Activated naive CD8-positive, alpha-beta T cell (primary cell): Measurements from ENCODE around the gene ZNF718.
"Not testable (repeated sequence)": the region's sequence is repeated elsewhere in the genome, so short reads cannot be mapped to it uniquely, and the experiment has no call there.

Experiments used
- H3K27ac Mint-ChIP-seq: one replicate; pipeline ENCODE4 v1.8.0; 2021; ENCODE audit warnings: mixed read lengths
- H3K27me3 Mint-ChIP-seq: one replicate; pipeline ENCODE4 v1.8.0; 2021; ENCODE audit warnings: mixed read lengths
- H3K36me3 Mint-ChIP-seq: one replicate; pipeline ENCODE4 v1.8.0; 2021; ENCODE audit warnings: mixed read lengths
- H3K4me1 Mint-ChIP-seq: one replicate; pipeline ENCODE4 v1.8.0; 2021; ENCODE audit warnings: low read depth, mixed read lengths
- H3K4me3 Mint-ChIP-seq: one replicate; pipeline ENCODE4 v1.8.0; 2021; ENCODE audit warnings: mild to moderate bottlenecking, mixed read lengths
- H3K9me3 Mint-ChIP-seq: one replicate; pipeline ENCODE4 v1.8.0; 2021; ENCODE audit warnings: low read depth, mixed read lengths

Gene ZNF718

GRCh38 chr4:124275-125081 lies at the start of gene ZNF718:
Gene ZNF718, plus strand, starts transcription at chr4:124501. Its CDS starts 170 bp downstream, at chr4:124671.
- peak within 1 kb of the TSS; percentile 99 for H3K4me3 Mint-ChIP-seq
- peaks cover 13% of the 10 kb centered on the region for H3K36me3 Mint-ChIP-seq
- H3K9me3 Mint-ChIP-seq = peaks cover 3% of the 10 kb centered on the region
- no peaks in the 10 kb centered on the region for H3K27me3 Mint-ChIP-seq
- peaks cover 36% of the 10 kb centered on the region for H3K4me1 Mint-ChIP-seq
- H3K27ac Mint-ChIP-seq = peak within 1 kb of the TSS; percentile 100

- no peak overlapping the region for H3K27ac Mint-ChIP-seq
- H3K9me3 Mint-ChIP-seq = peaks cover 52% of the 10 kb centered on the region
Measured at GRCh38 chr4:85951-86350, 38.4 kb upstream of the ZNF718 start.

GRCh38 chr4:86559-87324 lies 37.6 kb upstream of the ZNF718 start:
- H3K4me1 Mint-ChIP-seq, H3K27me3 Mint-ChIP-seq, H3K27ac Mint-ChIP-seq, H3K4me3 Mint-ChIP-seq: not testable (repeated sequence)
- Mint-ChIP-seq H3K9me3 (peaks cover 51% of the 10 kb centered on the region), H3K36me3 (peaks cover 28% of the 10 kb centered on the region)

More at GRCh38 chr4:85951-86350, 38.4 kb upstream of the ZNF718 start:
- H3K4me3 Mint-ChIP-seq = no peak overlapping the region
- H3K36me3 Mint-ChIP-seq = peaks cover 26% of the 10 kb centered on the region
- no peaks in the 10 kb centered on the region for H3K27me3 Mint-ChIP-seq
- no peaks in the 10 kb centered on the region for H3K4me1 Mint-ChIP-seq

- H3K27me3 Mint-ChIP-seq = no peaks in the 10 kb centered on the region
- H3K4me3 Mint-ChIP-seq = no peak overlapping the region
- no peak overlapping the region for H3K27ac Mint-ChIP-seq
- H3K36me3 Mint-ChIP-seq = peaks cover 27% of the 10 kb centered on the region
- H3K4me1 Mint-ChIP-seq = no peaks in the 10 kb centered on the region
- H3K9me3 Mint-ChIP-seq = peaks cover 27% of the 10 kb centered on the region
Measured at GRCh38 chr4:98386-98785, 25.9 kb upstream of the ZNF718 start.

GRCh38 chr4:99863-100262 lies 24.4 kb upstream of the ZNF718 start:
- H3K27me3 Mint-ChIP-seq = peaks cover 3% of the 10 kb centered on the region
- no peaks in the 10 kb centered on the region for H3K4me1 Mint-ChIP-seq
- peaks cover 18% of the 10 kb centered on the region for H3K9me3 Mint-ChIP-seq
- peaks cover 20% of the 10 kb centered on the region for H3K36me3 Mint-ChIP-seq
- no peak overlapping the region for H3K27ac Mint-ChIP-seq
- H3K4me3 Mint-ChIP-seq = no peak overlapping the region

- H3K4me1 Mint-ChIP-seq = peaks cover 2% of the 10 kb centered on the region
- H3K9me3 Mint-ChIP-seq = peaks cover 31% of the 10 kb centered on the region
- H3K4me3 Mint-ChIP-seq = no peak overlapping the region
- peaks cover 41% of the 10 kb centered on the region for H3K27me3 Mint-ChIP-seq
- peaks cover 39% of the 10 kb centered on the region for H3K36me3 Mint-ChIP-seq
- no peak overlapping the region for H3K27ac Mint-ChIP-seq
Measured at GRCh38 chr4:107083-107443, 17.2 kb upstream of the ZNF718 start.

- Mint-ChIP-seq H3K4me1 (peaks cover 2% of the 10 kb centered on the region), H3K4me3 (peak overlapping the region; percentile 48), H3K36me3 (peaks cover 35% of the 10 kb centered on the region), H3K9me3 (peaks cover 28% of the 10 kb centered on the region), H3K27ac (no peak overlapping the region), H3K27me3 (peaks cover 41% of the 10 kb centered on the region)
Measured at GRCh38 chr4:107444-108429, 16.6 kb upstream of the ZNF718 start.

- Mint-ChIP-seq H3K27me3 (peaks cover 21% of the 10 kb centered on the region), H3K4me1 (peaks cover 2% of the 10 kb centered on the region), H3K36me3 (peaks cover 28% of the 10 kb centered on the region), H3K9me3 (peaks cover 16% of the 10 kb centered on the region), H3K27ac (no peak overlapping the region), H3K4me3 (no peak overlapping the region)
Measured at GRCh38 chr4:112771-113170, 11.5 kb upstream of the ZNF718 start.

- Mint-ChIP-seq H3K4me1 (no peaks in the 10 kb centered on the region), H3K4me3 (no peak overlapping the region), H3K27ac (no peak overlapping the region), H3K36me3 (peaks cover 21% of the 10 kb centered on the region), H3K27me3 (peaks cover 13% of the 10 kb centered on the region), H3K9me3 (peaks cover 16% of the 10 kb centered on the region)
Measured at GRCh38 chr4:113732-114131, 10.6 kb upstream of the ZNF718 start.

- Mint-ChIP-seq H3K27me3 (peaks cover 8% of the 10 kb centered on the region), H3K36me3 (peaks cover 19% of the 10 kb centered on the region), H3K27ac (no peak overlapping the region), H3K4me1 (no peaks in the 10 kb centered on the region), H3K4me3 (no peak overlapping the region), H3K9me3 (peaks cover 16% of the 10 kb centered on the region)
Measured at GRCh38 chr4:114149-114548, 10.2 kb upstream of the ZNF718 start.

- Mint-ChIP-seq H3K9me3 (peaks cover 15% of the 10 kb centered on the region), H3K4me1 (peaks cover 15% of the 10 kb centered on the region), H3K27me3 (no peaks in the 10 kb centered on the region), H3K4me3 (no peak overlapping the region), H3K36me3 (peaks cover 20% of the 10 kb centered on the region), H3K27ac (no peak overlapping the region)
Measured at GRCh38 chr4:116499-116898, 7.8 kb upstream of the ZNF718 start.

GRCh38 chr4:120616-121015 lies 3.7 kb upstream of the ZNF718 start:
- H3K4me1 Mint-ChIP-seq = peaks cover 32% of the 10 kb centered on the region
- H3K36me3 Mint-ChIP-seq = peaks cover 18% of the 10 kb centered on the region
- H3K27me3 Mint-ChIP-seq = no peaks in the 10 kb centered on the region
- H3K27ac Mint-ChIP-seq = peak overlapping the region; percentile 62
- no peak overlapping the region for H3K4me3 Mint-ChIP-seq
- peaks cover 7% of the 10 kb centered on the region for H3K9me3 Mint-ChIP-seq

GRCh38 chr4:121408-122084 lies 2.8 kb upstream of the ZNF718 start:
- Mint-ChIP-seq H3K4me3 (peak overlapping the region; percentile 32), H3K27ac (peak overlapping the region; percentile 62), H3K4me1 (peaks cover 36% of the 10 kb centered on the region), H3K27me3 (no peaks in the 10 kb centered on the region), H3K9me3 (peaks cover 5% of the 10 kb centered on the region), H3K36me3 (peaks cover 22% of the 10 kb centered on the region)

GRCh38 chr4:123922-124274 lies 403 bp upstream of the ZNF718 start:
- H3K27ac Mint-ChIP-seq = peak overlapping the region; percentile 100
- peaks cover 36% of the 10 kb centered on the region for H3K4me1 Mint-ChIP-seq
- peaks cover 16% of the 10 kb centered on the region for H3K36me3 Mint-ChIP-seq
- H3K27me3 Mint-ChIP-seq, H3K9me3 Mint-ChIP-seq: not testable (repeated sequence)
- peak overlapping the region; percentile 99 for H3K4me3 Mint-ChIP-seq
